Activated CD4-positive, alpha-beta T cell treated with anti-CD3 and anti-CD28 coated beads, Interleukin-2, Interleukin-6, amounts not matched to agents 100 ng/mL and 50 ng/mL, durations not matched to agents 16 hours and 8 hours (primary cell): ENCODE measurements around the gene CAMK2G.
"Not testable (repeated sequence)": the region's sequence is repeated elsewhere in the genome, so short reads cannot be mapped to it uniquely, and the experiment has no call there.

Experiments used
- DNase-seq: peaks from one replicate; pipeline ENCODE4 v3.0.0-alpha.2; 2020

The CAMK2G gene

DNA sequence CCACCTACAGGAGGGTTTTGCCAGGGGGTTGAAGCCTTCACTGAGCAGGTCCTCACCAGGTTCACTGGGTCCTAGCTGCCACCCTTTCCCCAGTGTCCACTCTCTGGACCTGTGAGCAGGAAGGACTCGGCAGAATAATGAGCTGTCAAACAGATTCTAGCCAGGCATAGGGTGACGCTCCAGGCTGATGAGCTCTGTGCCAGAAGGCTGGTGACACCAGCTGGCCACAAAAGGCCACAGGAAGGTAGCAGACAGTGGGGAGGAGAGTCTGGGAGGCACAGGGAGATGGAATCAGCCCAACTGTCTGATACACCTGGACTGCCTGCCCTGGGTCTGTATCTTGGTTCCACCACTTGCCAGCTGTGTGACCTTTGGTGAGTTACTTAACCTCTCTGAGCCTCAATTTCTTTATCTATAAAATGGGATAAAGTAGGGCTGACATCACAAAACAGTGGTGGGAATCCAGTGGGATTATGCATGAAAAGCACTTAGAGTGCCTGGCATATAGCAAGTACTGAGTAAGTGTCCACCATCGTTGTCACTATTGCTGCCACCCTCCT is 36.3 kb downstream of the CAMK2G start:
- DNase-seq, result no peak

- no peak for DNase-seq
Measured at GRCh38 chr10:73837072-73837471, 37.3 kb downstream of the CAMK2G start.

DNA sequence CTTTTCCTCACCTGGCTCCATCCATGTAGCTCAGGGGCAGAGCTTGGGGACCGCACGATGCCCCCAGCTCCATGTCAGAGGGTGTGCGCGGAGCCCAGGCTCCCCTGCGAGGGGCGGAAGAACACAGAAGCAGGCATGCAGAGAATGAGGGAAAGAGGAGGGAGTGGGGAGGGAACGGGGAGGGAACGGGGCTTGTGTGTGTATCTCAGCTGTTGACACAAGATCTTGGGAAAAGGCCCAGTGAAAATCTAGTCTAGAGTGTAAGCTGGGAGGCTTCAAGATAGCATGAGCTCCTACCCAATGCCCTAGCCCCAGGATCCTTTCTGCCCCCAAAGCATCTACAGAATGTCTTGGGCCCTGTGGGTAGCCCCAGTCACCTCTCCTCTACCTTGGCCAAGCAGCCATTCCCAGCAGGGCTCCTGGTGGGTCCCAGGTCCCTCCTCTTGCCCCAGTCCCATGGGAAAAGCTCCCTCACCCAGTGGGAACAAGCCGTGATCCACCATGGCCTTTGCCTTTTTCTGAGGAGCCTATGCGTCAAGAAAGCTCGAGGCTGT is 37.9 kb downstream of the CAMK2G start:
- DNase-seq, result no peak

GRCh38 chr10:73829090-73829489 is 45.3 kb downstream of the CAMK2G start:
- DNase-seq, result not testable (repeated sequence)

DNA sequence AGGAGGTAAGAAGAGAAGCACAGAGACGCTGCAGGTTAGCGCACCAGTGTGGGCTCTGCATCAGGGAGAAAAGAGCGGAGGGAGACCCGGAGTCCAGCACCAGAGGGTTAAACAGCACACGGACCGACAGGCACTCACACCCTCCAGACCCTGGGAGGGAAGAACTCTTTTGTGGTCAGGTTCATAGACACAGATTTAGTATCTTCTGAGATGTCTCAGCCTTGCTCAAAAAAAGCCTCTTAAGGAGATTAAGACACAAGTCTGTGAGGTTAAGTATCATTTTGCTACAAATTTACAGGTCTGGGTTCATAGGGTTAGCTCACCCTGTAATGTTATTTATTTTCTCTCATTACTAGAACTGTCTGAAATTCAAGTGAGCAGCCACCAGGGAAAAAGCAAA is 46.2 kb downstream of the CAMK2G start:
- DNase-seq, result no peak

DNA sequence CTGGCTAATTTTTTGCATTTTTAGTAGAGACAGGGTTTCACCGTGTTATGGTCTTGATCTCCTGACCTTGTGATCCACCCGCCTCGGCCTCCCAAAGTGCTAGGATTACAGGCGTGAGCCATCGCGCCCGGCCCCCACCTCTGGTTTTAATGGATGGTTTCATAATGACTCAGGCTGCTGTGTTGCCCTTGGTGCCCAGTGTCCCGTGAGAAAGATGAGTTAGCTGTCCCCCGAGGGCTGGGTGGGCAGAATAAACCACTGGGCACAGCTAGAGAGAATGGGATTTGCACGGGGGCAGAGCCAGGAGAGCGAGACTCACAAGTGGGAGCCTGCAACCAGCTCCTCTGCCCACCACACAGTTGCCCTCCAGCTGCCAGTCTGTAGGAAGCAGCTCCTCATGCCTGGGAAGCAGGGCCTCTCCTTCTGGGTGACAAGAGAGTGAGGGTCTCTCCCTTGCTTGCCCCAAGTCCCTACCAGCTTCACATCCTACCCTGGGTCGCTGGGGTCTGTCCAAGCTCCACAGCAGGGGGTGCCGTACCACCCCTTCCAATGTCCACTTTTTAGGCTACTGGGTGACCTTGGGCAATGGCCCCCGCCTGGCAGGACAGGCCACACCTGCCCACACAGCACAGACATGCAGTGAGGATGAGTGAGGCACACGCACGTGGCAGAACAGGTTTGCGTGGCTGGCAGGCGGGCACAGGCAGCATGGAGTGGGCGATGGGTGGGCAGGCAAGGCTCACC is 46.8 kb downstream of the CAMK2G start:
- no peak for DNase-seq

DNA sequence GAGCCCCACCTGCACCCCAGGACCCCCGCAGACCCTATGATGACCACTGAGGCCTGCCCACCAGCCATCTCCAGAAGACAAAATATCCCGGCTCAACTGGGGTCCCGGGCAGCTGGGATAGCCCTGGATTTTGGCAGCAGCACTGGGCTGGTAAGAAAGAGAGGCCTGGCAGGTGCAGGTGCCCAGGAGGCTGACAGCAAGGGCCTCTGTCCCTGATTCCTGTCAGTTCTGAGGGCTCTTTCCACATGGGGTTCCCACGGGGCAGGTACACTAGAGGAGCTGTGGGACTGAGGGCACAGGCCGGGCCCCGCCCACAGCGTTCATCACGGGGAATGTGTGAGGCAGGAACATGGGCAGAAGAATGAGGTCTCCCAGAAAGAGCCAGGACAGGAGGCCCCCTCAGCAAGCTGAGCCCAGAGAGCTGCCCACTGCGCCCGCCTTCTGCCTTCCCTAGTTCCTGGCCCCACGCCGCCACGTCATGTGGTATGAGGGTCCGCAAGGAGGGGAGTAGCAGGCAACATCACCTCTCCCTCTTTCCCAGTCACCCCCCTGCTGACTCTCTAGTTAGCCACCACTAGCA is 50.1 kb downstream of the CAMK2G start:
- no peak for DNase-seq

- no peak for DNase-seq
Measured at GRCh38 chr10:73823391-73823790, 51.0 kb downstream of the CAMK2G start.

DNA sequence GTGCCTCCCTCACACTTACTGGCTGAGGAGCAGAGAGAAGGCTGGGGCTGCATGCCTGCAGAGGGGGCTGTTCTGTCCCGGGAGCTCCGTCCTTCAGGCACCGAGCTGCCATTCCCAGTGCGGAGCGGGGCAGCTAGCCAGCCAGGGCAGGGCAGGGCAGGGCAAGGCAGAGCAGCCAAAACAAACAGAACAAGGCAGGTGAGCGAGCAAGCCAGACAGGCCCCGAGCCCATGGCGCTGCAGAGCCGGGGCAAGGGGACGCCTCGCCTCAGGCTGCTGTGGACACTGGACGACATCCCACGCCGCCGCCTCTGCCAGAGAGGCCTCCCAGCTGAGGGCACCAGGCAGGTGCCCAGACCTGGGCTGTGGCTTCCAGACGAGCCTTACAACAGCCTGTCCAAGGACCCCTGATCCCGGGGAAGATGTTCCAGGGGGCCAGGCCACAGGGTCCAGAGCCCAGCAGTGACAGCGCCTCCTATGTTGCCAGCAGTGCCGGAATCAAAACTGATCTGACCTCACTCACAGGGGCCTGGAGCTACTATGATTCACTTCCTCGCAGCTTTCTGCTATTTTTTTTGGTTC is 54.8 kb downstream of the CAMK2G start:
- no peak for DNase-seq

DNA sequence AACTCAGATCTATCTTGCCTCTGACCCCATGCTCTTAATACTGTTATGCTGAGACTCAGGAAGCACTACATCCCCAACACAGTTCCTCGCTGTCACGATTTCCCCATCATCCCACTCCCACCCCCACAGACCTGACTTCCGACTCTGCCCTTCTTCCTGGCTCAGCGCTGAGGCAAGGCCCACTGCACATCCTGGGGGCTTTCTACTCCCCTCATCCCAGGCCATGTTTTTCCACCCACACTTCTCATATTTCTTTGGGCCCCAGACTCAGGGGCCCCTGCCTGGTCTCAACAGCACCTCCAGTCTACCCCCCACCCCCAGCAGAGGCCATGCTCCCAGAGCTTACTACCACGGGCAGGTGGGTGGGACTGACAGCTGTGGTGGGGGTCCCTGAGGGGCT is 55.3 kb downstream of the CAMK2G start:
- no peak for DNase-seq

GRCh38 chr10:73818402-73818801 is 56.0 kb downstream of the CAMK2G start:
- no peak for DNase-seq

GRCh38 chr10:73817826-73818225 is 56.5 kb downstream of the CAMK2G start:
- DNase-seq, result no peak

DNA sequence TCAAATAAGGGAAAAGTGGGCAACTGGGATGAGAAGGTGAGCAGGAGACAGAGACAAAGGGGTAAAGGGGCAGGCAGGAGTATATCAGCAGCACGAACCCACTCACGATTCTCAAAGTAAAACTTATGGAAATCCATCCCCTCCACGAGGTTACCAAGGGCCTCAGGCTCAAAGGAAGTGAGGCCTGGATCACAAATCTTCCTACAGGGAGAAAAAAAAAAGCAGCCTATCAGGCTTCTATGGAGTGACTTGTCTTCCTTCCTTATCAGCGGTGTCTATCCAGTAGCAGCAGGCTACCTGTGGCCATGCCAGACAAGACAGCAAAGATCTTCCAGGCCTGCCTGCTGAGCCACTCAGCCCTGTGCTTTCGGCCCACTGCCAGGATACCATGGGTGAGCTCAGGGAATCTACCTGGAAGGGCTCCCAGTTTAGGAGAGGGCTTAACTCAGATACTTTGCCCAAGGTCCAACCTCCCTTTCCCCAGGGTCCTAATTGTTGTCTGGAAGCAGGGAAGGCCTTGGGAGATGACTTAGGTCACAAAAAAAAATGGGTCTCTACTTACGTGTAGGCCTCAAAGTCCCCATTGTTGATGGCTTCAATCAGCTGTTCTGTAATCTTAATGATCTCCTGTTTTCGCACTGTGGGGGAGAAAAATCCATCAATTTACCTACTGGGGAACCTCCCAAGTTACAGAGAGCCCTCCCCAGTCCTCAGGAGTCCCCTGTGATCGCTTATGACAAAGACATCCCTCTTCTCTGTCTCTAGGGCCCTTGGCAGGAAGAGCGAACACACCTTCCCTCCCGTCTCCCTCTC is 57.2 kb downstream of the CAMK2G start:
- no peak for DNase-seq

DNA sequence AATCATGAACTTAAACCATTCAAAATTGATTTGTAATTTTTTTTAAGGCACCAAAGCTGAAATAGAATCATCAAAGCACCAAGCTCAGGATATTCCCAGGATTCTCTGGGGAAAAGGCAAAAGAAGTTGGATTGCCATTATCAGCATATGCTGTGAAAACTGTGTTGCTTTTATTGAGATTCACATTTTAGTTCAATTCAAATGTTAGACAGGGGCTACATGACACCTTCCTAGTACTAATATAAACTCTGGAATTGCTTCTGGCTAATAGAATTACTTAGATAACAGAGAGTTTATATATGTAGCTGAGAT is 58.7 kb downstream of the CAMK2G start:
- DNase-seq, result no peak

DNA sequence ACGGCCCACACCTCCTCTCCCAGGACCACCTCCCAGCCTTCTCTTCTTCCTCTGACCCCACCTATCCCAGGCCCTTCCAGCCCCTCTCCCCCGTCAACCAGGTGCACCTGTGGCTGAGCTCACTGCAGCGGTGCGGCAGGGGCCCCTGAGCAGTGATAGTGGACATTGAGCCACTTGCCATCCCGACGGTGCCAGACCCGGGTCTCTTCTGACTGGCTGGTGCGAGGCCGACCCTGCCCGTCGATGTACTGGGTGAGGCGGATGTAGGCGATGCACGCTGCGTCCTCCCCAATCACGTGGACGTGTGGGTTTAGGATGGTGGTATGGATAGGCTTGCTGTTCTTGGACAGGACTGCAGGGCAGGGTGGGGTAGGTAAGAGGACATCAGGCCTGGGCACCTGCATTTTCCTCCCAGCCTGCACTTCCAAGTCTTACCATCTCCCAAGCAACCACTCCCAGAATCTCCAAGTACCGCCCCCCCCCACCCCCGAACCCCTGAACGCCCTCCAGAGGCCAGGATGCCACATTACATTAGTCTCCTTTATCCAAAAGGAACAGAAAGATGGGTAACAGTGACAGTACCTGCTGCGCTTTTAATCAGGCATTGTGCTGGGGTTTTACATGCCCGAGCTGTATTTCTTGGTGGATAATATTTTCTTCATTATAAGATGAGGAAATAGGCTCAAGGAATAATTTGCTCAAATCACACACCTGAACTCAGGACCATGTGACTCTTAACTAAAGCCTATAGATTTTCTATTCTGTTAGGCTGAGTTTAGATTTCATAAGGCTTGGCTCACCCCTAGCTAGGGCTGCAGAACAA is 59.2 kb downstream of the CAMK2G start:
- peak; percentile 21 for DNase-seq

DNA sequence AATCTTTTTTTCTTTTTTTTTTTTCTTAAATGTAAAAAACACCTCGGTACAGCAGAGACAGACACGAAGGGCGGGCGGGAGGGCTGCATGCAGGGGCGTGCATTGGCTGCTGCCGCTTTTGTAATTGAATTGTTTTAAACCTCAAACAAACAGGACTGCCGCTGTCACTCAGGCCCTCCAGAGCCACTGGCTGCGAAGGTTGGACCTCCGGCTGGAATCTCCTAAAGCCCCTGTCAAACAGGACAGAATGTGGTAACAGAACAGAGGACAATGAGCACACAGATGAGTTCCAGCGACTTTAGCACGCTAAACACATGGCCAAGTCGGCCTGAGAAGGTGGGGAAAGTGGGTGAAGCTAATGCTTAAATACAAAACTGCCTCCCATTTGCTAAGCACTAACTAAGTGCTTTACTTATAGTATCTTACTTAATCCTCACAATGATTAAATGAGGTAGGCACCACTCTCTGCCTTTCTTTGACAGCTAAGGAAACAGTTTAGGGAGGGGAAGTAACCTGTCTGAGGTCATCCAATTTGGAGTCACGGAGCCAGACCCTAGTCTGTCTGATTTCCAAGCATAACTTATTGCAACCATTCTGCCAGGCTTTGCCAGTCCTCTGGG is 60.0 kb downstream of the CAMK2G start:
- no peak for DNase-seq

DNA sequence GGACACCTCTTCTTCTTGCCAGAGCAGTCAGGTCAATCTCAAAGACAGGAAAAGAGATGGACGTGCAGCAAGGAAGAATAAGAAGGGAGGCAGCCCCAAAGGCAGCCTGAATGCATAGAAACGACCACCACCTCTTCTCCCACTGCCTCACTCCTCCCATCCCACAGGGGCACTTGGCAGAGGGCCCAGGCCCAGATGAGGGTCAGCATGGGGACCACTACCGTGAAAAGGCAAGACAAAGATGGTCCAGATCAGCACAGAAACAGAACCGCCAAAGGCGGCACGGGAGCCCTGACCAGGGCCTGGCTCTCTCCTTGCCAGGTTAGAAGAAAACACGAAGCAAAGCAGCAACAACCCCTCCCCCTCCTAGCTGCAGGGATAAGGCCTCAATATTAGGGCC is 61.0 kb downstream of the CAMK2G start:
- DNase-seq, result no peak

GRCh38 chr10:73812657-73813056 is 61.7 kb downstream of the CAMK2G start:
- DNase-seq, result no peak

DNA sequence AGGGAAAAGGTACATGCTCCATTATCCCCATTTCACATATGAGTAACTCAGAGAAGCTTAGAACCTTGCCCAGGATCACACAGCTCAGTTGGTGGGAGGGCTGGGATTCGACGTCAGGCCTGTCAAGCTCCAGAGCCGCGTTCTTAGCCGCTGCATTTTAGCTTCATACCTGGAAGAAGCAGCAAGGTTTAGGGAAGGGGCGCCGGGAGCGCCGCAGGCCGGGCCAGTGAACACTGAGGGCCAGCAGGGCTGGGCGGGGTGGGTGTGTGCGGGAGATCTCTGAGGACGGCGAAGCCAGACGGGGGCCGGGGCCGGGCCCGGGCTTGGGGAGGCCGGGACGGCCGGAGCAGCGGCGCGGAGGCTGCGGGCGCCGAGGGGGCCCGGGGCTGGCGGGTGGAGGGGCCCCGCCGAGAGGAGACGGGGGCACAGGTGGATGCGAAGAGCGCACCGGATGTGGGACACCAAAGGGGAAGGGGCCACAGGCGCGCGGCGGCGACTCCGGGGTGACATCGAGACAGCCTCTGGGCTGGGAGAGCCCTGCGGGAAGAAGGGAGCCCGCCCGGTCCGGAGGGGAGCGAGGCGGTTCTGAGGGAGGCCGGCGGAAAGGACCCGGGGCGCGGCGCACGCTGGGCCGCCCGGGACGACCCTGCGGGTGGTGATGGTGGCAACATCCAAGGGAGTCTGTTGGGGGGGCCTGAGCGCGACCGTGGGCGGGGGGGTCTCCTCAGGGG is 63.5 kb downstream of the CAMK2G start:
- DNase-seq, result peak; percentile 61

DNA sequence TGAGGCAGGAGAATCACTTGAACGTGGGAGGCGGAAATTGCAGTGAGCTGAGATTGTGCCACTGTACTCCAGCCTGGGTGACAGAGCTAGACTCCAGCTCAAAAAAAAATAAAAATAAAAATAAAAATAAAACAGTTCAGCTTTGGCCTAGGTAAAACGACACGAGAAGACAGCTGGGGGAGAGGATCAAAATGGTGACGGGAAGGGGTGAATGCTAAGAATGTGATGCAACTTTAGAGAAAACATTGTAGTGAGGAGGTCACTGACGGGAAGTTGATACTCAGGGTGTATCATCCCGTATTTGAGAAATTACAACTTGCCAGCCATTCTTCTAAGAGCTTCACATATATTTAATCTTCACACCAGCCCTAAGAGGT is 64.0 kb downstream of the CAMK2G start:
- peak; percentile 44 for DNase-seq
